HG02970 (cell line): ENCODE data around the gene ZBTB26.
"Not testable (repeated sequence)": the region's sequence is repeated elsewhere in the genome, so short reads cannot be mapped to it uniquely, and the experiment has no call there.

ENCODE experiments used
- ATAC-seq: cut with Tn5 transposase; IDR thresholded peaks from one replicate; pipeline ENCODE4 v1.9.1; 2021; ENCODE audit warnings: mild to moderate bottlenecking, moderate library complexity, moderate number of reproducible peaks; ENCODE audit not compliant: unreplicated experiment, low FRiP score

ZBTB26 gene

DNA sequence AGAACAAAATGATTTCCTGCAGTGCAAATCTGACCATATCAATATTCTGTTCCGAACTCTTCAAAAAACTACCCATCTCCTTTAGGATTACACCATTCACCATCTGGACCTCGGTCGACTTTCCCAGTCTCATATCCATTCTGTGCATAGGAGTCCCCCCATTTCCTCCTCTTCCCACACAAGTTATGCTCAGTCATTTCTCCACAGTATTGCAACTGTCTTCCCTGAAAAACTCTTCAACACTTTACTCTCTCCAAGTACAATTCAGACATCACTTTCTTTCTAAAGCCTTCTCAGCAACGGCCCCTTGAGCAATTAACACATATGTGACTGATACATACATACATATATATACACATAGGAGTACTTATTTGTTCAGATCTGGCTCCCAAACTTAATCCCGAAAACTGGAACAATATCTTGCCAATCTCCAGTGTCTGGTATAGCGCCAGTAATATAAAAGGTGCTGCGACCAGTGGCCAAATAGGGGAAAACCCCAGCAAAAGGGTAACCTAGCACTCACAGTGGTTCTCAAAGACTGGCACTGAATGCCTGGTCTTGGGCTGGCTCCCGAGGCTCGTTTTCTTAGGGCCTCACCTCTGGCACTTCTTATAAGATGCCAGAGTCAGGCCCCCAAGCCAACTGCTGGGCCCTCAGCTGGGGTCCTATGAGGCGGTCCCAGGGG, 629 bp downstream of the ZBTB26 start:
- no peak for ATAC-seq

- ATAC-seq = no peak
These were observed 1.4 kb downstream of the ZBTB26 start for GRCh38 chr9:122929796-122930354.

DNA sequence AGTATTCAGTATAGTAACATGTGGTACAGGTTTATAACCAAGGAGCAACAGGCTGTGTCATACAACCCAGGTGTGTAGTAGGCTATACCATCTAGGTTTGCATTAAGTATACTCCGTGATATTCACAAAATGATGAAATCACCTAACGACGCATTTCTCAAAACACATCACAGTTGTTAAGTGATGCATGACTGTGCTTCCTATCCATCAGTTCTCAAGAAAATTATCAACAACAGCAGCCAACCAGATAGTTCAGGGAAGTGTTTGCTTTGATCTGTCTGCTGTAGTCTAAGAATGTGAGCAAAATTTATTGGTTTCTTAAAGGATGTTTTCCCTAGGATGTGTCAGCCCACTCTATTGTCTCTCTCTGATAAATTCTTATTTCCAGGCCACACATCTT, 7.4 kb downstream of the ZBTB26 start:
- ATAC-seq = no peak

- no peak for ATAC-seq
These were observed 8.6 kb downstream of the ZBTB26 start for GRCh38 chr9:122922713-122923112.

GRCh38 chr9:122918310-122918709, 13.0 kb downstream of the ZBTB26 start:
- no peak for ATAC-seq

GRCh38 chr9:122912964-122913673, 18.2 kb downstream of the ZBTB26 start, which contains the start of gene ZBTB6:
Gene ZBTB6, minus strand, starts transcription at chr9:122913323. Its CDS starts 1,251 bp downstream, at chr9:122912072.
- peak; percentile 92 for ATAC-seq

DNA sequence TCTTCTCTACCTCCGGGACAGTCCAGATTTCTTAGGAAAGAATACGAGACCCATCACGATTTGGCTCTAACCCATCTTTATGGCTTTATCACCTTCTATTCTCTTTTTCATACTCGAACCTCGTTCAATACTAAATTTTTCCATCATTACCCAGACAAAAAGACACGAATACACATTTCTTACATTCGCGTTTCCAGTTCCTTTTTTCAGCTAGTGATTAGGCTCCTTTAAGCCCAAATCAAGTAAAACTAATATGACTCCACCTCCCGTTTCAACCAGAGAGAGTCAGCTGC, 18.7 kb downstream of the ZBTB26 start:
- ATAC-seq = no peak

DNA sequence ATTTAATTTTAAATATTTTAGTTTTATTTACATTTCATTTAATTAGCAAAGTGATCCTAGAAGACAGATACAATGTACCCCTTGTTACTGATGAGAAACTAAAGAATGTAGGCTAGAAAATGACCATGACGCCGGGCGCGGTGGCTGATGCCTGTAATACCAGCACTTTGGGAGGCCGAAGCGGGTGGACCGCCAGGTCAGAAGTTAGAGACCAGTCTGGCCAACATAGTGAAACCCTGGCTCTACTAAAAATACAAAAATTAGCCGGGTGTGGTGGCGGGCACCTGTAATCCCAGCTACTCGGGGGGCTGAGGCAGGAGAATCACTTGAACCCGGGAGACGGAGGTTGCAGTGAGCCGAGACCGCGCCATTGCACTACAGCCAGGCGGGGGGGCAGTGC, 25.2 kb downstream of the ZBTB26 start:
- not testable (repeated sequence) for ATAC-seq

DNA sequence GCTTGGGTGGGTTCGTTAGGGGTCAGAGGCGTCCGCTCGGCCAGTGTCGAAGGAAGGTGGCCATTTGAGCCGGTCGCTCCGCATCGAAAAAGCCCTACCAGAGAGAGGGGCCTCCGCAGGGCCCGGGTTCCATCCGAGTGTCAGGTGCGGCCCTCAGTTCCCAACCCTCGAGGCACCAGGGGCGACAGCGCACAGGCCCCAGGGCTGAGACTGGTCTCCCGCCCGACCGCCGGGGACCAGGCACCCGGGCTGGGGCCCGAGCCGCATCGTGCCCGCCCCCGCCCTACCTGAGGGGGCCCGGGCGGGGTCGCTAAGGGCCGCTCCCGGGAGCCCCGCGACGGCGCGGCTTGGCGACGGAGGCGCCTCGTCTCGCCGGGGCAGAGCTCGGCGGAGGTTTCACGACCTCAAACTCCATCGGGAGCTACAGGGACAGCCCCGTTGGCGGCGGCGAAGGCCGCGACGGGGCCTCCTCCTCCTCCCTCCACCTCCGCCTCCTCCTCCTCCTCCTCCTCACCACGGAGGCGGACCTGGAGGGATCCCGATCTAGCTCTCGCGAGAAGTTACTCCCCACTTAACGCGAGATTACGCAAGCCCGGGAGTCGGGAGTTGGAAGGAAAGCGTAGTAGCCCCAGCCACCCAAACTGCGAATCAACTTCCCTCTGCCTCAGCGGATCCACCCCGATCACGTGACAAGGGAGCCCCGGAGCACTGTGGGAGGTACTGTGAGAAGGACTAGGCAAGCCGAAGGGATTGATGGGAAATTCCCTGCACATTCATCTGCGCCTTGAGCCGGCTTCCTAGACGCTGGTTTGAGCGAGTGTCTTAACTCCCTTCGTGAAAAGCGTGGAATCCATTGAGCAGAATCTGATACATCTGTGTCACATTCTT, 26.2 kb downstream of the ZBTB26 start, which contains the start of gene RC3H2:
RC3H2 (minus strand) TSS at position 537 of the 888 bp plus-strand sequence. CDS start 7,850 bp downstream, outside the sequence.
- peak; percentile 91 for ATAC-seq

DNA sequence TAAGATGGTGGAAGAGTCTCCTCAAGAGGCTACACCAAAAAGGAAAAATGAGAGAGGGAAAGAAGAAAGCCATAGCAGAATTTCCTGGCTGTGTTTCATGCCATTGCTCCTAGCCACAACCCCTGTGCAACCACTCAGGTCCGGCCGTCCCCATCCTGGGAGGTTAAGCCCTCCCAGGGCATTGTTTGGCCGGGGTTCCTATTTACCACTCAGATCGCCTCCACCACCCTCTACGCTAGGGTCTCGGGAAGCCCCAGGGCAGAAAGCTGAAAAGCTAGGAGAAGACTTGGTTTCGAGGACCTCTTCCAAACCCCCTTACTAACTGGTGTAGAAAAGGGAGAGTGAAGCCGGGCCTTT, 26.9 kb downstream of the ZBTB26 start:
- ATAC-seq = peak; percentile 13

- no peak for ATAC-seq
These were observed 30.5 kb downstream of the ZBTB26 start for GRCh38 chr9:122900791-122901190.

- ATAC-seq = no peak
These were observed 33.3 kb downstream of the ZBTB26 start for GRCh38 chr9:122897969-122898368.

- ATAC-seq = no peak
These were observed 42.8 kb downstream of the ZBTB26 start for GRCh38 chr9:122888480-122888879.

- ATAC-seq = no peak
These were observed 48.2 kb downstream of the ZBTB26 start for GRCh38 chr9:122883125-122883524.

DNA sequence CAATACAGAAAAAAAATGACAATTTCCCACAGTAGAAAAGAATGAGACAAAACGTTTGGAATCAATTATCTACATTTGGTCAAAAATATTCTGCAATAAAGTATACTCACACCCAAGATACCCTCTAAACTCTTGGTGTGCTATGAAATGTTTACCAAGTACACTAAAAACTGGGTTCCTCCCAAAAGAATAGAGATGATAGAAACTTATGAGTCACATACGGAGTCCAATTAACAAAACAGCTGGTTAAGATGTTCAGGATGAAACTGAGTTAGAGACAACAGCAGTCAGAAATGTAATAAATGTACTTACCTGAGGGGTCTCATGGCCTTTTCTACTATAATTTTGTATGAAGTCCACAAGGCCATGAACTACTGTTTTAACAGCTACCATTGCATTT, 51.9 kb downstream of the ZBTB26 start:
- ATAC-seq = no peak

DNA sequence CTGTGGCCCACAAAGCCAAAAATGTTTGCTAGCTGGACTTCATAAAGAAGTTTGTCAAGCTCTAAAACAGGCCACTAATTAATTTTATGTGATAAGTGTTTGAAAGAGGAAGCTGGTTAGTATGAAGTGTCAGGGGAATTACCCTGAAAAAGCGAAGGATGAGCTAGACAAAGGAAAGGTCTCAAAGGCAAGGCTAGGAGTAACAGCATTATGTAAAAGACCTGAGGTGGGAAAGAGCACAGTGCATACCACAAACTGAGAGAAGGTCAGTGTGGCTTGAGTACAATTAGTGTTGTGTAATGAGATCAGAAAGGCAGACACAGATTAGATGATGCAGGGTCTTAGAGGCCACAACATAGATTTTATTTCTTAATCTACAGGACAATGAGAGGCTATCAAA, 55.8 kb downstream of the ZBTB26 start:
- no peak for ATAC-seq

DNA sequence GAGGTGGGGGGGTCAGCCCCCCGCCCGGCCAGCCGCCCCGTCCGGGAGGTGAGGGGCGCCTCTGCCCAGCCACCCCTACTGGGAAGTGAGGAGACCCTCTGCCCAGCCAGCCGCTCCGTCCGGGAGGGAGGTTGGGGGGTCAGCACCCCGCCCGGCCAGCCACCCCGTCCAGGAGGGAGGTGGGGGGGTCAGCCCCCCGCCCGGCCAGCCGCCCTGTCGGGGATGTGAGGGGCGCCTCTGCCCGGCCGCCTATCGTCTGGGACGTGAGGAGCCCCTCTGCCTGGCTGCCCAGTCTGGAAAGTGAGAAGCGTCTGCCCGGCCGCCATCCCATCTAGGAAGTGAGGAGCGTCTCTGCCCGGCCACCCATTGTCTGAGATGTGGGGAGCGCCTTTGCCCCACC, 64.0 kb downstream of the ZBTB26 start:
- not testable (repeated sequence) for ATAC-seq

GRCh38 chr9:122866079-122866478, 65.2 kb downstream of the ZBTB26 start:
- ATAC-seq = no peak
